ENCODE results near the gene AHCY.
A peak's percentile ranks its signal among the peaks of the same experiment; 100 is the strongest.

AHCY gene

DNA sequence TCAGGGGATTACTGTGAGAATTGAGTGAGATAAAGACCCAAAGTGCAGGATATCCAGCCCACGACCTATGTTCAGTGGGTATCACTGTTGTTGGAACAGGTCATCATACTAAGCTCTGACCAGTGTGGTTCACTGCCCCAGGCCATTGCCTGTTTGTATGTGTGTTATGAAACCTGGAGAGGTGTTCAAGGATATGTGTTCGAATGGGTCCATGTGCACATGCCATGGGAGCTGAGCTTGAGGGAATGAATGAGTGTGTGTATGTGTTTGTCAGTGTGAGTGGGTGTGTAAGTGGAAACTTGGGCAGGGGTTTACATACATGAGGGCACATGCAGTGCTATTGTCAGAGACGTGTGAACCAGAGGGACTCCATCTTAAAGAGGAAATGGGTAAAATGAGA lies 17.7 kb upstream of the AHCY start:
- no peak overlapping the region for H3K4me3 ChIP-seq (ENCODE audit: low read depth in 1 of 2, low read length in 2 of 2)
- no peak overlapping the region for H3K27ac ChIP-seq (ENCODE audit: low read length)
- no peaks in the 10 kb centered on the region for H3K27me3 ChIP-seq (ENCODE audit: low read depth, low read length)
- no peaks in the 10 kb centered on the region for H3K9me3 ChIP-seq (ENCODE audit: control insufficient read depth in 1 of 2, low read length in 2 of 2)
- H3K4me1 ChIP-seq (ENCODE audit: control insufficient read depth in 1 of 2, insufficient read depth in 2 of 2, low read length in 2 of 2): no peaks in the 10 kb centered on the region
- H3K36me3 ChIP-seq (ENCODE audit: control insufficient read depth in 1 of 2, insufficient read depth in 2 of 2, low read length in 2 of 2): no peaks in the 10 kb centered on the region

DNA sequence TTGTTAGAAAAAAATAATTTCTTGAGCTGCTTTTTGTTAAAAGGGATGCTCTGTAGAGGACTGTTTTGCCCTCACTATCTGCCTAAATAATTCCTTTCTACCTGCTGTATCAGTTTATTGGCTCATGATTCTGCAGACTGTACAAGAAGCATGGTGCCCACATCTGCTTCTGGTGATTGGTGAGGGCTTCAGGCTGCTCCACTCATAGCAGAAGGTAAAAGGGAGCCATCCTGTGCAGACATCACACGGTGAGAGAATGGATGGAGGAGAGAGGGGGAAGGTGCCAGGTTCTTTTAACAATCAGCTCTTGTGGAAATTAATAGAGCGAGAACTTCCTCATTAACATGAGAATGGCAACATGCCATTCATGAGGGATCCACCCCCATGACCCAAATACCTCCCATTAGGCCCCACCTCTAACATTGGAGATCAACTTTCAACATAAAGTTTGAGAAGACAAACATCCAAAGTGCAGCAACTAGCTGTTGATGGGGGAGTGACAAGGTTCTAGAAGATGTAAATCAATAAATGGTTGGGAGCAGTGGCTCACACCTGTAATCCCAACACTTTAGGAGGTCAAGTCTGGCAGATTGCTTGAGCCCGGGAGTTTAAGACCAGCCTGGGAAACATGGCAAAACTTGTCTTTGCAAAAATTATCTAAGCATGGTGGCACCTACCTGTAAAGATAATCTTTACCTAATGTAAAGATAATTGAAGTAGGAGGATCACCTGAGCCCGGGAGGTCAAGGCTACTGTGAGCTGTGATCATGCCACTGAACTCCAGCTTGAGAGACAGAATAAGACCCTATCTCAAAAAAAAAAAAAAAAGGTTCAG lies 15.7 kb upstream of the AHCY start:
- Histone ChIP-seq H3K27me3 (ENCODE audit: low read depth, low read length) (no peaks in the 10 kb centered on the region), H3K4me1 (ENCODE audit: control insufficient read depth in 1 of 2, insufficient read depth in 2 of 2, low read length in 2 of 2) (no peaks in the 10 kb centered on the region), H3K27ac (ENCODE audit: low read length) (no peak overlapping the region), H3K4me3 (ENCODE audit: low read depth in 1 of 2, low read length in 2 of 2) (no peak overlapping the region), H3K9me3 (ENCODE audit: control insufficient read depth in 1 of 2, low read length in 2 of 2) (no peaks in the 10 kb centered on the region), H3K36me3 (ENCODE audit: control insufficient read depth in 1 of 2, insufficient read depth in 2 of 2, low read length in 2 of 2) (no peaks in the 10 kb centered on the region)

DNA sequence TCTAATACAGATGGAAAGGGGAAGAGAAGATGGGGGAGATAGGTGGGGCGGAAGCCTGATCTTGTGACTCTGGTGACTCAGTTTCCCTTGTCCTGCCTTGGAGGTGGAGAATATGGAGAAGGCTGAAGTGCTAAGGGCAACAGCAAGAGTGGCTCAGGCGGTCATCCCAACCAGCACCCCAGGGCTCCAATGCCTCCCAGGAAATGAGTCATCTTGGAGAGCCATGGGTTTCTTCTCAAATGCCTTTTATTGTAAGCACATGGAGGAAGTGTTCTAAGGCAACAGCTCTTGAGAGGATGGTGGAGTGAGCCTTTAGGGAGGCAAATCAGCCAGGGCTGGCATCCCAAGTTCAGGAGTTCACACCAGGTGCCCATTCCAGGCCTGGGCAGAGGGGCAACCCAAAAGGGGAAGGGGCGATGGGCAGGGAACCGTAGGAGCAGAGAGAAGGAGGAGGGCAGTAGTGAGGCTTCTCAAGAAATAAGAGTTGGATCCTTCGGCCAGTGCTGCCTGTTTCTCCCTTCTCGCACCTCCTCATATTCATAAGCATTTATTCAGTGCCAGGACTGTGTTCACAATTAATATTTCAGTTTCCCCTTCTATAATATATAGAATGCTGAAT lies 13.2 kb upstream of the AHCY start:
- Histone ChIP-seq H3K4me1 (ENCODE audit: control insufficient read depth in 1 of 2, insufficient read depth in 2 of 2, low read length in 2 of 2) (peaks cover 0 to 14% of the 10 kb centered on the region in 2 donors), H3K27me3 (ENCODE audit: low read depth, low read length) (no peaks in the 10 kb centered on the region), H3K27ac (ENCODE audit: low read length) (no peak overlapping the region), H3K36me3 (ENCODE audit: control insufficient read depth in 1 of 2, insufficient read depth in 2 of 2, low read length in 2 of 2) (no peaks in the 10 kb centered on the region), H3K9me3 (ENCODE audit: control insufficient read depth in 1 of 2, low read length in 2 of 2) (no peaks in the 10 kb centered on the region), H3K4me3 (ENCODE audit: low read depth in 1 of 2, low read length in 2 of 2) (no peak overlapping the region)

DNA sequence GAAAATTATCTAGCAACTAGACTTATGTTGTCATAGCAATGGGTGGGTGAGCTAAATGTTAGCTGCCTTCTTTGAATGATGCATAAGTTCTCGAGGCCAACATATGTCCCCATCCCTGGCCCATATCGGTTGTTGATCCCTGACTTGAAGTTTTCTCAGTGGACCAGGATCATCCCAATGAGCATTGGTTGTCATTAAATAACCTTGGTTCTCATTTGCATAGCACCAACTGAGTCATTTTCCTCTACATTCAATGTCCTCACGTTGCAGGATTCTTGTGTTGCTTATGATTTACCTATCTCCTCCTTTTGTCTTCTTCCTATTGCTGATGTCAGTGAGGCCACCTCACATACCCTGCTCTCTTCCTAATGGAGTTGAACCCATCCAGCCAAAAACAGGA lies 12.1 kb upstream of the AHCY start:
- Histone ChIP-seq H3K36me3 (ENCODE audit: control insufficient read depth in 1 of 2, insufficient read depth in 2 of 2, low read length in 2 of 2) (no peaks in the 10 kb centered on the region), H3K27ac (ENCODE audit: low read length) (no peak overlapping the region), H3K4me1 (ENCODE audit: control insufficient read depth in 1 of 2, insufficient read depth in 2 of 2, low read length in 2 of 2) (peaks cover 0 to 14% of the 10 kb centered on the region in 2 donors), H3K27me3 (ENCODE audit: low read depth, low read length) (no peaks in the 10 kb centered on the region), H3K9me3 (ENCODE audit: control insufficient read depth in 1 of 2, low read length in 2 of 2) (no peaks in the 10 kb centered on the region), H3K4me3 (ENCODE audit: low read depth in 1 of 2, low read length in 2 of 2) (no peak overlapping the region)

DNA sequence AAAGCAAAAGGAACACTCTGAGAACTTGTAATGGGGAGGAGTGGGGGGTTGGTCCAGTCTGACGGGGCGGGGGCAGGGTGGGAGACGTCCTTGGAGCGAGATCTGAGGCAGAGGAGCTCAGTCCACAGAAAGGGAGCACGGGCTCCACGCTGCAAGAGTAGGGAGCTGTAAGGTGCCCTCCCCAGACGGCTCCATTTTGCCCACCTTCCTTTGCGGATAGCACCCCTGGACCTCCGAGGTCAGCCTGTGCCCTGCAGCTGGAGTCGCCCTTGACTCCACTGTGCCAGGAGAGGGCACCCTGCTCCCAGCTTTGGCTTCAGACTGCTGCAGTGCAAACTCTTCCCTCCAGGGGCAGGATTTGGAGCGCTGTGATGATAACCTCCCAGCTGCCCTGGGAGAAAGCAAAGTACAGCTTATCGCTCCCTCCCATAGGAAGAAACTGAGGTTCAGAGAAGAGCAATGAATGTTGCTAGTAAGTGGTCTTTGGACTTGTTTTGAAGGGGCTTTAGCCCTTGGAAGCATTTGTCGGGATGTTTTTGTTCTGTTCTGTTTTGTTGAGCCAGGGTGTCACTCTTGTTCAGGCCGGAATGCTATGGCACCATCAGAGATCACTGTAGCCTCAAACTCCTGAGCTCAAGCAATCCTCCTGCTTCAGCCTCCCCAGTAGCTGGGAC lies 9.5 kb upstream of the AHCY start:
- Histone ChIP-seq H3K36me3 (ENCODE audit: control insufficient read depth in 1 of 2, insufficient read depth in 2 of 2, low read length in 2 of 2) (no peaks in the 10 kb centered on the region), H3K27ac (ENCODE audit: low read length) (no peak overlapping the region), H3K4me1 (ENCODE audit: control insufficient read depth in 1 of 2, insufficient read depth in 2 of 2, low read length in 2 of 2) (peaks cover 0 to 14% of the 10 kb centered on the region in 2 donors), H3K9me3 (ENCODE audit: control insufficient read depth in 1 of 2, low read length in 2 of 2) (no peaks in the 10 kb centered on the region), H3K4me3 (ENCODE audit: low read depth in 1 of 2, low read length in 2 of 2) (peak overlapping the region in 1 of 2 donors; percentile 12), H3K27me3 (ENCODE audit: low read depth, low read length) (no peaks in the 10 kb centered on the region)

DNA sequence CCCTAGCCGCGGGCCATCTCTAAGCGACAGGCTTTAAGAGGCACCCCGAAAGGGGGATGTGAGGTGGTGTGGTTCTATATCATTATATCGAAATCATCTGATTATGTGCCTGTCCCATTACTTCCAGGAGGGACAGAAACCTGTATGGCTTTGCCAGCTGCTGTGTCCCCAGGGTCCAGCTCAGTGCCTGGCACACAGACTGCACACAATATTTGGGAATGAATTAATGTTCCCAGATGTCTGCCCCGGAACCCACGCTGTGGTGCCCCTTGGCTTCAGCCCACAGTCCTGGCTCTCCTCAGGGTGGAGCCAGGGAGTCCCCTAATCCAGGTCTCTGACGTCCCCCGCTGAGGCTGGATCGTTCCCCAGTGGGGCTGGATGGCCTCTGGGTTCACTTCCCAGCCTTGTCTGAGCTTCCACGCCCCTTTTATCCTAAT lies 8.9 kb upstream of the AHCY start:
- Histone ChIP-seq H3K27ac (ENCODE audit: low read length) (no peak overlapping the region), H3K36me3 (ENCODE audit: control insufficient read depth in 1 of 2, insufficient read depth in 2 of 2, low read length in 2 of 2) (no peaks in the 10 kb centered on the region), H3K4me1 (ENCODE audit: control insufficient read depth in 1 of 2, insufficient read depth in 2 of 2, low read length in 2 of 2) (peaks cover 0 to 14% of the 10 kb centered on the region in 2 donors), H3K27me3 (ENCODE audit: low read depth, low read length) (no peaks in the 10 kb centered on the region), H3K9me3 (ENCODE audit: control insufficient read depth in 1 of 2, low read length in 2 of 2) (no peaks in the 10 kb centered on the region), H3K4me3 (ENCODE audit: low read depth in 1 of 2, low read length in 2 of 2) (peak overlapping the region; percentile 12 to 21)

DNA sequence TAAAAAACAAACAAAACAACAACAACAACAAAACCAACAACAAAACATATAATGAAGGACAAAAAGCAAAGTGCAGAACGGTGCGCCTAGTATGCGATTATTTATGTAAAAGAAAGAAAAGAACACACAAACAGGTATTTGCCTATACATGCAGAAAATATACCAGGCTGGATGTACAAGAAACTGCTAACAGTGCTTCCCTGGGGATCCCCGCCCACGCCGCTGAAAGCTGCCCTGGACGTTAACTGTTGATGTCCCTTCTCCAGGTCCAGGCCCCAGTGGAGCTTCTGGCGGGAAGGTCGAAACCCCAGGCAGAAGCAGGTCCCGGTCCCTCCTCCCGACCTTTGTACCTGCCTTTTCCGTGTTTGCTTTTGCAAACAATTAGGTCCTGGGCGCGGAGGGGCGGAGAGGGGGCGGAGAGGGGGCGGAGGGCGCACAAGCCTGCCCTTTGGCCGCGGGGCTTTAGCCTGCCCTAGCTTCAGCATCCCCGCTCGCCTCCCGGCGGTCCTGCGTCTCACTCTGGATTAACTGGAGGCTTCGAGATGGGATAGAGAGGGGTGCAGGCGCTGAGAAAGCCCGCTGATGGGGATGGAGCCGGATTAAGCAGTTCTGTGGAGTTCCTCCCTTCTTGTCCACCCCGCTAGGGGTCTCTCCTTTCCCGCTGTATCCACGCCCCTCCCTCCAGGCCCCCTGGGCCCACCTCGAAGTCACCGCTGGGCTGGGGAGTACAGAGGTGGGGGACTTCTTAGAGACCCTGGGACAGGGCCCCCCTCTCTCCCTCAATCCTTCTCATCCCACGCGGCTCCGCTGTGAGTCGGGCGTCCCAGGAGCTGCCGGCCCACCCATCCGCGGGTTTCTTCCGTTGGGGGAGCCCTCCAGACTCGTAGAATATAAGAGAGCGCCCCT lies 8.2 kb upstream of the AHCY start:
- H3K4me1 ChIP-seq (ENCODE audit: control insufficient read depth in 1 of 2, insufficient read depth in 2 of 2, low read length in 2 of 2): peaks cover 0 to 14% of the 10 kb centered on the region in 2 donors
- H3K27ac ChIP-seq (ENCODE audit: low read length): no peak overlapping the region
- no peaks in the 10 kb centered on the region for H3K9me3 ChIP-seq (ENCODE audit: control insufficient read depth in 1 of 2, low read length in 2 of 2)
- H3K27me3 ChIP-seq (ENCODE audit: low read depth, low read length): no peaks in the 10 kb centered on the region
- H3K36me3 ChIP-seq (ENCODE audit: control insufficient read depth in 1 of 2, insufficient read depth in 2 of 2, low read length in 2 of 2): no peaks in the 10 kb centered on the region
- peak overlapping the region; percentile 12 to 21 for H3K4me3 ChIP-seq (ENCODE audit: low read depth in 1 of 2, low read length in 2 of 2)

DNA sequence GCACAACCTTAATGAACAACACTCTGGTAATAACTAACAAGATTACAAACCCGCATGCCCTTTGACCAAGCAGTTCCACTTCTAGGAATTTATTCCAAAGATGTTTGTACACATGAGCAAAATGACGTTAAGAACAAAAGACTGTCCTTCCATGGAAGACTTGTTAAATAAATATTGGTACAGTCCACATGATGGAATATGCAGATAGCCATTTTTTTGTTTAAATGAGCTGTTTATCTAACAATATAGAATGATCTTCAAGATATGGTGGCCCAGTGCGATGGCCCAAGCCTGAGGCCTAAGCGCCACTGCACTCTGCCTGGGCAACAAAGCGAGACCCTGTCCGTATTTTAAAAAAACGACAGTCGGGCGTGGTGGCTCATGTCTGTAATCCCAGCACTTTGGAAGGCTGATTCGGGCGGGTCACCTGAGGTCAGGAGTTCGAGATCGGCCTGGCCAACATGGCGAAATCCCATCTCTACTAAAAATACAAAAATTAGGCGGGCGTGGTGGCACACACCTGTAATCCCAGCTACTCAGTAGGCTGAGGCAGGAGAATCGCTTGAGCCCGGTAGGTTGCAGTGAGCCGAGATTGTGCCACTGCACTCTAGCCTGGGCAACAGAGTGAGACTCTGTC lies 7.4 kb upstream of the AHCY start:
- no peaks in the 10 kb centered on the region for H3K9me3 ChIP-seq (ENCODE audit: control insufficient read depth in 1 of 2, low read length in 2 of 2)
- no peak overlapping the region for H3K4me3 ChIP-seq (ENCODE audit: low read depth in 1 of 2, low read length in 2 of 2)
- H3K27ac ChIP-seq (ENCODE audit: low read length): no peak overlapping the region
- peaks cover 0 to 14% of the 10 kb centered on the region in 2 donors for H3K4me1 ChIP-seq (ENCODE audit: control insufficient read depth in 1 of 2, insufficient read depth in 2 of 2, low read length in 2 of 2)
- H3K36me3 ChIP-seq (ENCODE audit: control insufficient read depth in 1 of 2, insufficient read depth in 2 of 2, low read length in 2 of 2): no peaks in the 10 kb centered on the region
- H3K27me3 ChIP-seq (ENCODE audit: low read depth, low read length): no peaks in the 10 kb centered on the region

DNA sequence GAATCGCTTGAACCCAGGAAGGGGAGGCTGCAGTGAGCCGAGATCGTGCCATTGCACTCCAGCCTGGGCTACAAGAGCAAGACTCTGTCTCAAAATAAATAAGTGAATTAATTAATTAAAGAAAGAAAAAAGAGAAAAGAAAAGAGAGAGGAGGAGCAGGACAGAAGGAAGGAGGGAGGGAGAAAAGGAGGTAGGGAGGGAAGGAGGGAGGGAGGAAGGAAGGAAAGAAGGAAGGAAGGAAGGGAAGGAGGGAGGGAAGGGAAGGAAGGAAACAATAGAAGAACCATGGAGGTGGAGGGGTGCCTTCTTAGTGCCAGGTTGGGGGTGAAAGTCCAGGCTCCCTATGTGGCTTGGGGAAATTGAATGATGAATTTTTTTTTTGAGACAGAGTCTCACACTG lies 6.5 kb upstream of the AHCY start:
- H3K4me3 ChIP-seq (ENCODE audit: low read depth in 1 of 2, low read length in 2 of 2): no peak overlapping the region
- H3K9me3 ChIP-seq (ENCODE audit: control insufficient read depth in 1 of 2, low read length in 2 of 2): no peaks in the 10 kb centered on the region
- H3K36me3 ChIP-seq (ENCODE audit: control insufficient read depth in 1 of 2, insufficient read depth in 2 of 2, low read length in 2 of 2): no peaks in the 10 kb centered on the region
- H3K27ac ChIP-seq (ENCODE audit: low read length): no peak overlapping the region
- no peaks in the 10 kb centered on the region for H3K27me3 ChIP-seq (ENCODE audit: low read depth, low read length)
- H3K4me1 ChIP-seq (ENCODE audit: control insufficient read depth in 1 of 2, insufficient read depth in 2 of 2, low read length in 2 of 2): peaks cover 0 to 14% of the 10 kb centered on the region in 2 donors

DNA sequence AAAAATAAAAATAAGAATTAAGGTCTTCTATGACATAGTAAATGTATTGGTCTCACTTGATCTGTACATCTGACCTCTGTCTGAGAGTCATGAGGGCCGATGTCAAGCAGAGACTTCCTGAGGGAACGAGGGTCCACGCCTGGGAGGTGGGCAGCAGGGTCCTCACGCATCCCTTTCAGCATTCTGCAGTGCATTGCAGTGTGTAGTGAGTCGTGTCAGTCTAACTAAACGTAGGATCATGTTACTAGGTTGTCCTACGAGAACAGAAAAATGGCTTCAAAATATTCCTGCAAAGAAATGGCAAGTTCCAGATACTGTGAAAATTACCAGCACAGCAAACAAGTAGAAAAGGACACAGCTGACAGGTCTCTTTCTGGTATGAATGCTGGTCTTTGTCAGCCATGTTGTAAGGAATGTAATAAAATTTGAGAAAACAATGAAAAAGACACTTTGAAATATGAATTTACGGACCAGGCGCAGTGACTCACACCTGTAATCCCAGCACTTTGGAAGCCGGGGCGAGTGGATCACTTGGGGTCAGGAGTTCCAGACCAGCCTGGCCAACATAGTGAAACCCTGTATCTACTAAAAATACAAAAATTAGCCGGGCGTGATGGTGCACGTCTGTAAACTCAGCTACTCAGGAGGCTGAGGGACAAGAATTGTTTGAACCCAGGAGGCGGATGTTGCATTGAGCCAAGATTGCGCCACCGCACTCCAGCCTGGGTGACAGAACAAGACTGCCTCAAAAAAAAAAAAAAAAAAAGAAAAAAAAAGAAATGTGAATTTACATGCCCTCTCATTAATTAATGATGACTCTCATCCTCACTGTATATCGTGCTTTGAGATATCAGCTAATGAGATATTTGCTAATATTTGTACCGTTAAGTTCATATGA lies 2.4 kb upstream of the AHCY start:
- Histone ChIP-seq H3K4me1 (ENCODE audit: control insufficient read depth in 1 of 2, insufficient read depth in 2 of 2, low read length in 2 of 2) (peaks cover 8 to 17% of the 10 kb centered on the region in 2 donors), H3K4me3 (ENCODE audit: low read depth in 1 of 2, low read length in 2 of 2) (no peak overlapping the region), H3K36me3 (ENCODE audit: control insufficient read depth in 1 of 2, insufficient read depth in 2 of 2, low read length in 2 of 2) (no peaks in the 10 kb centered on the region), H3K9me3 (ENCODE audit: control insufficient read depth in 1 of 2, low read length in 2 of 2) (no peaks in the 10 kb centered on the region), H3K27me3 (ENCODE audit: low read depth, low read length) (no peaks in the 10 kb centered on the region), H3K27ac (ENCODE audit: low read length) (no peak overlapping the region)
